LoVo (cell line): ENCODE data around the gene GMDS.

ENCODE experiments used
- DNase-seq: peaks from one replicate; pipeline ENCODE4 v3.0.0-alpha.2; 2016; ENCODE audit warnings: low spot score

Gene GMDS

GRCh38 chr6:1739220-1739619 is 506.2 kb downstream of the GMDS start:
- no peak for DNase-seq

- no peak for DNase-seq
Measured at GRCh38 chr6:1738558-1739081, 506.8 kb downstream of the GMDS start.

DNA sequence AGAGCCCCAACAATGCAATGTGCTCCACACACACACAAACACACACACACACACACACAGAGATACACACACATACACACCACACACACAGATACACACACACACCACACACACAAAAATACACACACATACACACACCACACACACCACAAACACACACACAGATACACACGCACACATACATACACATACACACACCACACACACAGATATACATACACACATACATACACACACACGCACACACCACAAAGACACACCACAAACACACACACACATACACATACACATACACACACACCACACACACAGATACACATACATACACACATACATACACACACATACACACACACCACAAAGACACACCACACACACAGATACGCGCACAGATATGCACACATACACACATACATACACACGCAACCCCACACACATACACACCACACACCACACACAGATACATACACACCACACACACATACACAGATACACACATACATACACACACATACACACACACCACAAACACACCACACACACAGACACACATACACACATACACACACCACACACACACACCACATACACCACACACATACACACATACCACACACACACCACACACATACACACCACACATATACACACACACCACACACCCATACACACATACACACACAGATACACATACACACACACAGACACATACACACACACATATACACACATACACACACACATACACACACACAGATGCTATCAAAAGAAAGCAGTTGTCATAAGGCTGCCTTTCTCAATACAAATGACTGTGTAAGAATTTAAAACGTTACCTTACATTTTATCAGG is 507.7 kb downstream of the GMDS start:
- no peak for DNase-seq

- DNase-seq: no peak
Measured at GRCh38 chr6:1736346-1737105, 508.9 kb downstream of the GMDS start.

DNA sequence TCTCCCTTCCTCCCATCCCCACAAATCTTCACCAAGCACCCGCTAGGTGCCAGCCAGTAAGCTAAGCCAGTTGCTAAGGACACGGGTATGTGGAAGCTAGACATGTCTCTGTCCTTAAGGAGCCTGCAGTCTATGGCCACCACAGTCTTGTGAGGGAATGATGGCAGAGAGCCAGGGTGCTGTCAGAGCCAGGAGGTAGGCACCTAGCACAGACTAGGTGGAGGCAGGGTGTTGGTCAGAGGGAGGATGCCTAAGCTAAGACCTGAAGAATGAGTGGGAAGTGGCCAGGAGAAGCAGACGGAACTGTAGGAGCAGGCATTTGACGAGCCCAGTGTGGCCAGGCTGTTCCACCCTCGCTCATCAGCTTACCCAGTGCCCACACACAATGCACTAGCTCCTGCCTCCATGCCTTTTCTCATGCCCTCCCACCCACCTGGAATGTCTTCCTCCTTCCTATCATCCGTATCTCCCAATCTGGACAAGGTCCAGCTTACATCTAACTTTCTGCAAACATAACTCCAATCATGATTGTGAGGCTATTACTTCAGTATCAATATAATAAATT is 510.1 kb downstream of the GMDS start:
- no peak for DNase-seq

DNA sequence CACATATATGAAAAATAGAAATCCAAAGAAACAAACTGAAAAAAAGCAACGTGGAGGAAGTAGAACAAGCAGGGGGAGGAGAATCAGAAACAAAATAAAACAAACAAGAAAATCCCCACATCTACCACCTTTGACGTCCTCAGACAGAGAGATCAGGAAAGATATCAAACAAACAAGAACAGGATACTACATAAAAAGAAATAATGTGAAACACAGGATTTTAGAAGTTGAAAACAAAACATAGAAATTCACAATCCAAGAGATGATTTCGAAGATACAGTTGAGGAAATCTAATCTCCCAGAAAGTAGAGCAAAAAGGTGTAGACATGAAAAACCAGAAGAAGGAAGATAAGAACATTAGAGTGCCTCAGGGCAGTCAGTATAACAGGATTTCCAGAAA is 514.5 kb downstream of the GMDS start:
- no peak for DNase-seq

DNA sequence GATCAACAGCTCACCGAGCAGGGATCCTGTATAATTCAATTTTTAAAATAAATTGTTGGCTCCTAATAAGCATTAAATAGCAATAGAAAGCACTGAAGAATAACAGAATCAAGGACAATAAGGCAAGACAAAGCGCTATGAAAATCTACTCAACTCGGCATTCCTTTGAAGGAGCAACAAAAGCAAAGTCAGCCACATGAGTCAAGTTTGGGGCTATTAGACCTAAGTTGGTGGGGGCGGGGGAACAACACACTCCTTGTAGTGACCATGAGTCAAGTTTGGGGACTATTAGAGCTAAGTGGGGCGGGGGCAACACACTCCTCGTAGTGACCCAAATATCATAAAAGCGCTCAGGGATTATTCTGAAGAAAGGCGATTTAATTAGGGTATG is 515.7 kb downstream of the GMDS start:
- DNase-seq: no peak

GRCh38 chr6:1729133-1729749 is 516.2 kb downstream of the GMDS start:
- no peak for DNase-seq

- DNase-seq: no peak
Measured at GRCh38 chr6:1726341-1726768, 519.0 kb downstream of the GMDS start.

DNA sequence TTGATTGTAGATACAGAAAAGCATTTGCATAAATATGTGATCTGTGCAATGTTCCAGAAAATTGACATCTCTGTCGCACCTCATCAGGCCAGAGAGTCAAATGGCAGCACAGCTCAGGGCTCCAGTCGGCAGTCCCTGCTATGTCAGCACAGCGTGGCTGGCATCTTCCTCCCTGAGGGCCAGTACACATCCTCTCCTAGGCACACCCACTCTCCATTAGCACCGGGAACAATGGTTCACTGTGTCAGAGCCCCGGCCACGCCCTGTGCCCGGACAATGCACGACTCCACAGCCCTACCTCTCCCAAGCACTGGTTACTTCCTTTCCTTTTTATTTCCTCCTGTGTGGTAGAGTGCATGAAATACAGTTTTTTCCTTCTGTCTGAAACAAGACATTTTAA is 520.8 kb downstream of the GMDS start:
- DNase-seq: peak; percentile 89

- no peak for DNase-seq
Measured at GRCh38 chr6:1724124-1724523, 521.3 kb downstream of the GMDS start.

GRCh38 chr6:1722801-1723200 is 522.6 kb downstream of the GMDS start:
- no peak for DNase-seq

- no peak for DNase-seq
Measured at GRCh38 chr6:1720620-1721322, 524.6 kb downstream of the GMDS start.

DNA sequence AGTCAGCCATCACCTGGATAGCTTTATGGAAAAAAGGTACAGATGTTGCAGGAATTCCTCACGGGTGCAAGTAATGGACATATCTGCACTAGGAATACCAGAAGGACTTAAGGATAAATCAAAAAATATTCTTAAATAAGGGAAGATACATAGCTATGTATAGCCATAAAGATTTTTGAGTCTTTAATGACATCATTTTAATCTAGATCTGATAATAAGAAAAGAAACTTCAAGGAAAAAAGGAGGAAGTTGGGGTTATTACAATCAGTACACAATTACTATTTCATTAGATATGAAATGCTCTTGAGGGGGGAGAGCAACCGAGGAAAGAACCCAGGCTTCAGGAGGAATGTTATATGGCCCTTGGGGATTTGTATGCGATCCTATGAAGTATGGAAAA is 525.5 kb downstream of the GMDS start:
- no peak for DNase-seq

DNA sequence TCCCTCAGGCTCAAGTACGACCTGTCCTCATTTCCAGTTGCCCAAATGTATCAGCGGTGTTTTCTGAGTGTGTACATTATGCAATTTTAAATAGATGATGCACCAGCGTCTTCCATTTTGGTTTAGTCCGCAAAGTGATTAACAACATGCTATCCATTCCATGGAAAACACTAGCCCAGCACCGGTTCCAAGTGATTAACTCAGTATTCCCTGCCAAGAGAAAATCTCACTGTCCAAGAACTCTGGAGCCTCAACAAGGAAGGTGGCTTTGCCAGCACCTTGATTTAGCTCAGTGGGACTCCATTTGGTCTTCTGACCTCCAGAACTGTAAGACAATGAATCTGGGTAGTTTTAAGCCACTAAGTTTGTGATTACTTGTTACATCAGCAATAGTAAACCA is 528.5 kb downstream of the GMDS start:
- no peak for DNase-seq

DNA sequence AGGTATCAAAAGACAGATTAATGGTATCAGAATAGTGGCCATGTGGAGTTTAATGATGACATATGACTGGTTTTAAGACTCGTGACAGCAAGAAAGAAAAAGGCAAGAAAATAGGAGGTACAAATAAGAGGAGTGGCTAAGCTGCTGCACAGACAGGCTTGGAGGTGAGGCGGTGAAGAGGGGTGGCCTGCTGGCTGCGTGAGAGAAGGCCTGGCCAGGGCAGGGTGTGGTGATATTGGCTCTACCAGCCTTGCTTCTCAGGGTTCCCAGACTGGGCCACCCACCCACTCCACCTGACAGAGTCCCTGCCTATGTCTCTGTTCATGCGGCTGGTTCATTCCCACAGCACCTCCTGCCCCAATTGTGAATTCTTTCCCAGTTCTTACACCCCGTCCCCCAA is 529.0 kb downstream of the GMDS start:
- no peak for DNase-seq

- DNase-seq: no peak
Measured at GRCh38 chr6:1715336-1715735, 530.1 kb downstream of the GMDS start.

- no peak for DNase-seq
Measured at GRCh38 chr6:1714654-1715053, 530.8 kb downstream of the GMDS start.

GRCh38 chr6:1713016-1713600 is 532.3 kb downstream of the GMDS start:
- DNase-seq: no peak

GRCh38 chr6:1712451-1712850 is 533.0 kb downstream of the GMDS start:
- DNase-seq: no peak

DNA sequence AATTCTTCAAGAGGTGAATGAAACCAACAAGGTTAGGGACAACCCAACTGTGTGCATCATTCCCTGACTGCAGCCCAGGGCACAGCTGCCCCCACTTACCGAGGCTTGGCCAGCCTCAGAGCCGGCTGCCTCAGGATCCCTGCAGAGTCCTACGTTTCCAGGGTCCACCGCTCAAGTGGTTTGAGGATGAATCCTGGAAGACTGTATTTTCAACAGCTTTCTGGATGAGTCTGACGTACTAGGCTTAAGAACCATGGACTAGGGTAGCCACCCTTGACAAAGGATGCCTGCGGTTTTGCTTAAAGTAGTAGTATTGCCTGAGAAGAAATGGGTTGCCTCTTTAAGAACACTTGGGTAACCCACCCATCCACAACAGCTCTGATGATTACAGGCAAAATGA is 534.3 kb downstream of the GMDS start:
- DNase-seq: no peak
